DMS153 (cell line): ENCODE measurements around the gene SERAC1.
"Not testable (repeated sequence)": the region's sequence is repeated elsewhere in the genome, so short reads cannot be mapped to it uniquely, and the experiment has no call there.

Experiments used
- DNase-seq: peaks from one replicate; lab custom pipeline; 2025; lab: John Stamatoyannopoulos, UW

The SERAC1 gene

GRCh38 chr6:158174514-158174913, 6.5 kb upstream of the SERAC1 start:
- no peak for DNase-seq

DNA sequence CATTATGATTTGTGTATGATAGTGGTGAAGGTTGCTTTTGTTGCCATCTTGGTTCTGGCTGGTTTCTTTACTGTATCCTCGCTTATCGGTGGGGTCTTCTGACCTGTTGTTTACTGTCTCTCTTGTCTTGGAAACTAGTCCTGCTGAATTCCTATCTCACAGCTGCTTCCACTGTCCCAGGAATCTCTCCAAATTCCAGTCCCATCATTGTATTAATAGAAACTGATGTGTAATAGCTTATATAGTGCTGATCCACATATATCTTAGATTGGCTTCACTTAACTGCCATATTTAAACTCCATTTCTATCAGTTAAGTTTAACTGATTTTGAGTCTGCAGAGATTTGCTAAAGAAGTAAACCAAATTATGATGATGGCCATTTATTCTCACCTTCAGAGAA, 6.0 kb upstream of the SERAC1 start:
- DNase-seq = no peak

DNA sequence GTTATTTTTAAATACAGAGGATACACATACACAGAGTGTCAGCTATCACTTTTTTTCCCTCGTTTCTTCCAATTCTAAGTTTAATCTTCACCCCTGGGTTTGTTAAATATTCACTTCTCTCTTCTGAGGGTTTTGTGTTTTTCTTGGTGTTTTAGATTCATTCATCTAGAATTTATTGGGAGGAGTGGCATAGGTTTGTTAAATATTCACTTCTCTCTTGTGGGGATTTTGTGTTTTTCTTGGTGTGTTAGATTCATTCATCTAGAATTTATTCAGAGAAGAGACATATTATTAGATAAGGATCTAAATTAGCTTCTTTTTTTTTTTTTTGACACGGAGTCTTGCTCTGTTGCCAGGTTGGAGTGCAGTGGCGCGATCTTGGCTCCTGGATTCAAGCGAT, 3.9 kb upstream of the SERAC1 start:
- DNase-seq = no peak

- DNase-seq = no peak
Observed at GRCh38 chr6:158170656-158171081, 2.6 kb upstream of the SERAC1 start.

GRCh38 chr6:158169634-158170033, 1.6 kb upstream of the SERAC1 start:
- not testable (repeated sequence) for DNase-seq

GRCh38 chr6:158165919-158166416, 2.1 kb downstream of the SERAC1 start:
- DNase-seq = no peak

DNA sequence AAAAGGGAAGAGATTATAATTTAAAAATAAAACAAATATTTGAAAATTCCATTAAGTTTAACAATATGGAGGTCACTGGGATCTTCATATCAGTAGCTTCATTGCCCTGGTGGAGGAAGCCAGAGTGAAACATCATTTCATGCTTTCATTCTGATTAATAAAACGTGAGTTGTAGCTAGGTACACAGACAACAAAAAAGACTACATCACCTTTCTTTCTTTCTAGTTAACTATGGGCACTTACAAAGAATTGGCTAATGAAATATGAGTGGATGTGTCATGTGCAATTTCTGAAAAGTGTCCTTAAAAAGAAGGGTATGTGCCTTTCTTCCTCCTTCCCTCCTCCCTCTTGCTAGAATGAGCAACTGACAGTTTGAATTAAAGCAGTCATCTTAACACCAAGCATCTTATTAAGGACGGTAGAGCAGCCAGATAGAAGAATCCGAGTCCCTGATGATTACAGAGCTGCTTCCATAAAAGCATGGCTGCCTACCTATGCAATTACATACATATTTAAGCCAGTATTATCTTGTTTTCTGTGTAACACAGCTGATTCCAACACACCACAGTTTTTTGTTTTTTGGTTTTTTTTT, 3.4 kb downstream of the SERAC1 start:
- DNase-seq = no peak

- no peak for DNase-seq
Observed at GRCh38 chr6:158161566-158162254, 6.4 kb downstream of the SERAC1 start.

- DNase-seq = no peak
Observed at GRCh38 chr6:158160932-158161539, 7.0 kb downstream of the SERAC1 start.

DNA sequence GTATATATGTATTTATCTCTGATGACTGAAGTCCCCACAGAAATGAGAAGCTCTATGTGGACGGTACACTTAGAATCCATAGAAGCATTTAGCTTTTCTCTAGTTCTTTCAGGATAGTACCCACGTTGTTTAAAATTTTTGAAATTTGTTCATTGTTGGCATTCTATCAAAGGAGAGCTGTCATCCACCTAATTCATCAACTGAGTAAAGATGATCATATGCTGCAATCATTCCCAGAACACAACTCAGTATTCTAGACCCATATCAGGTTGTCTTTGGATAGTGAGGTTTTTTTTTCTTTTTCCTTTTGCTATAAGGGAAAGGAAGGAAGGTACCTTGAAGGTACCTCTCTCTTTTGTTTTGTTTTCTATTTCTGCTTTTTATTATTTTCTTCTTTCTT, 9.3 kb downstream of the SERAC1 start:
- DNase-seq = no peak

GRCh38 chr6:158158123-158158522, 9.9 kb downstream of the SERAC1 start:
- DNase-seq = no peak

DNA sequence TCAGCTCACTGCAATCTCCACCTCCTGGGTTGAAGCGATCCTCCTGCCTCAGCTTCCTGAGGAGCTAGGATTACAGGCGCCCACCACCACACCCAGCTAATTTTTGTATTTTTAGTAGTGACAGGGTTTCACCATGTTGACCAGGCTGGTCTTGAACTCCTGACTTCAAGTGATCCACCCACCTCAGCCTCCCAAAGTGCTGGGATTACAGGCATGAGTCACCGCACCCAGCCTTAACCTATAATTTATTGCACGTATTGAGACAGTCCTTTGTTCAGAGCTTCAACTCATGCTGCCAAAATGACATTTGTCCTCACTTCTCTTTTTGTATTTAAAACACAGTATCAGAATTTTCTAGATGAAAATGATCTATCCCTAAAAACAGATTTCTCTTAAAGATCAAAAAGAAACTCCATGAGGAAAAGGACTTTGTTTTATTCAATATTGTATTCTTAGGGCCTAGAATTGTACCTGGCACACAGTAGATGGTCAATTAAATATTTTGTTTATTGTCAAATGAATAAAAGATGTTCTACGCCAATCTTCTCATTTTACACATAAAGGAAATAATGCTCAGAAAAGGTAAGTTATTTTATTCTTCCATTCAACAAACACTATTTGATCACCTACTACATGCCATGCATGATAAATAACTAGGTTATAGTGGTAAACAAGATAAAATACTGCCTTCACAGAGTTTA, 10.8 kb downstream of the SERAC1 start:
- no peak for DNase-seq

DNA sequence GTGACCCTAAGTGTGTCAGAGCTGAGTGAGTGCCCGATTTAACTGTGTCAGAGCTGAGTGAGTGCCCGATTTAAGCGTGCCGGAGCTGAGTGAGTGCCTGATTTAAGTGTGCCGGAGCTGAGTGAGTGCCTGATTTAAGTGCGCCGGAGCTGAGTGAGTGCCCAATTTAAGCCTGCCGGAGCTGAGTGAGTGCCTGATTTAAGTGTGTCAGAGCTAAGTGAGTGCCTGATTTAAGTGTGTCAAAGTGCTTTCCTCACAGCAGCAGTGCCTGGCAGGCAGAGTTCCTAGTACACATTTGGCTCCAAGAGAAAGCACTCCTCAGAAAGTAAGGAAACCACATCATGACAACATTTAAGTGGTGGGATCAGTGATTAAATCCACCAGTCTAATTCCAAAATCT, 13.2 kb downstream of the SERAC1 start:
- DNase-seq = no peak

DNA sequence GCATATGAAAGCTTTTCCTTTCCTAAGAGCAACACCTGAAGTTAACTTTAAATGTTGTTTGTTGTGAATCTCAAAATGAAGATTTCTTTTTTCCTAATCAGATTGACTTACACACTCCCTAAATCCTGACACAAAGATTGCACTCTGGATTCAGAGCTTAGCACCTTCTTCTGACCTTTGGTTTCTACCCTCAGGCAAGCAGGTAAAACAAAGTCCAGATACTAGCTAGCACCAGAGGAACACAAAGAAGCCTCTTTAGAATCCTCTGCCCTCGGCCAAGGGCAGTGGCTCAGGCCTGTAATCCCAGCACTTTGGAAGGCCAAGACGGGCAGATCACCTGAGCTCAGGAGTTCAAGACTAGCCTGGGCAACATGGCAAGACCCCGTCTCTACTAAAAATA, 14.5 kb downstream of the SERAC1 start:
- DNase-seq = no peak

- peak; percentile 53 for DNase-seq
Observed at GRCh38 chr6:158152659-158153058, 15.4 kb downstream of the SERAC1 start.

DNA sequence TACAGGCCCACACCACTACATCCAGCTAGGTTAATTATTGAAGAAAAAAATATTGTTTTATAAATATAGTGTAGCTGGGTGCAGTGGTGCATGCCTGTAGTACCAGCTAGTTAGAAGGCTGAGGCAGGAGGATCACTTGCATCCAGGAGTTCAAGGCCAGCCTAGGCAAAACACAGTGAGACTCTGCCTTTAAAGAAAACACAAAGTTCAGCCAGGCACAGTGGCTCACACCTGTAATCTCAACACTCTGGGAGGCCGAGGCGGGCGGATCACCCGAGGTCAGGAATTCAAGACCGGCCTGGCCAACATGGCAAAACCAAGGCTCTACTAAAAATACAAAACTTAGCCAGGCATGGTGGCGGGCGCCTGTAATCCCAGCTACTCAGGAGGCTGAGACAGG, 16.0 kb downstream of the SERAC1 start:
- DNase-seq = not testable (repeated sequence)

GRCh38 chr6:158150701-158151100, 17.4 kb downstream of the SERAC1 start:
- peak; percentile 39 for DNase-seq

GRCh38 chr6:158149641-158150040, 18.4 kb downstream of the SERAC1 start:
- DNase-seq = no peak

DNA sequence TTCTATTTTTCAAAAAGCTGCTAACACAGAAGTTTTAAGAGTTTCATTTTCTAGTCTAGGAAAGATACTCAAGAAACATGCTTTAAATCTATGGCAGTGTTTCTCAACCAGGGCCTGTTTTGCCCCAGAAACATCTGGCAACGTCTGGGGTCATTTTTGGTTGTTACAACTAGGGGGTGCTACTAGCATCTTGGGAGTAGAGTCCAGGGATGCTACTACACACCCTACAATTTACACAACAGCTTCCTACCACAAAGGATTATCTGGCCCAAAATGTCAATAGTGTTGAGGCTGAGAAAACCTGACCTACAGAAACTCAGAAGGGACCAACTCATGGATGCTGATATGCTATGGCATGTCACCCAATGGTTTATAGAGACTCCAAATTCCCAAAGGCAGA, 24.4 kb downstream of the SERAC1 start:
- DNase-seq = no peak

GRCh38 chr6:158142789-158143188, 25.3 kb downstream of the SERAC1 start:
- peak; percentile 78 for DNase-seq

DNA sequence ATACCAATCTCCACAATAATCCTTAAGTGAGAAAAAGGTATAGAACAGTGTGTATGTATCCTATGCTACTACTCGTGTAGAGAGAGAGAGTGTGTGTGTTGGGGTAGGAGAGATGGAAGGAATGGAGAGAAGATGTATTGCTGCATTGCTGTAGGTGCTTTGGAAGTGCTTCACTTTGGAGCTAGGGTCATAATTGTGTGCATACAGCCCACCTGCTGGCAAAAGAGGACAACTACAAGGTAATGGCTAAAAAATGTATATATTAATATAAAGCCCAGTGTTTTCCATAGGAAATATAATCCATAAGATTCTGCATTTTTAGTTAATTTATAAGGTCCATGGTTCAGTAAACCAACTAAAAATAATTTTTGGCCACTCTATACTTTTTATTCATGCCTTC, 36.1 kb downstream of the SERAC1 start:
- DNase-seq = no peak

DNA sequence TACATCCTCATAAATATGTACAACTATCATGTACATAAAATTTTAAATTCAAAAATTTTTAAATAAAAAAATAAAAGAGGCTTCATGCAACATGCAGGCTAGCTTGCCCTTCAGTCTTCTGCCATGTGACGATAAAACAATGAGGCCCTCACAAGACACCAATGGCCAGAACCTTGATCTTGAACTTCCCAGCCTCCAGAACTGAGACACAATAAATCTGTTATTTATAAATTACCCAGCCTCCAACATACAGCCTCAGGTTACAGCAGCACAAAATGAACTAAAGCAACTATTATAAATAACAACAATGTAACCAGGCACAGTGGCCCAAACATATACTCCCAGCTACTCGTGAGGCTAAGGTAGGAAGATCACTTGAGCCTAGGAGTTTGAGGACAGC, 42.8 kb downstream of the SERAC1 start:
- no peak for DNase-seq

DNA sequence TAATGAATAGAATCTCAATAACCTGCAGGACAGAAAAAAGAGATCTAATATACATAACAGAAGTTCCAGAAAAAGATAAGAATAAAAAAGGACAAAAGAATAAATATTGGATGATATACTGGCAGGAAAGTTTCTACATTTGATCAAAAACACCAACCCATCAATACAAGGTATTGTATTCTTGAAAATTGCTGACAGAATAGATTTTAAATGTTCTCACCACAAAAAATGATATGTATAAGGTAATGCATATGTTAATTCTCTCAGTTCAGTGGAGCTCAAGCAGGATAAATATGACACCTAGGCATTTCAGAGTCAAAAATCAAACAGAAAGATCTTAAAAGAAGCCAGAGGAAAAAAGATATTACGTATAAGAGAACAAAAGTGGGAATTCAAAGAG, 43.8 kb downstream of the SERAC1 start:
- DNase-seq = no peak
